Daoy (cell line): ENCODE measurements around the gene CMTM8. TPM values are rescaled to one million over a fixed set of nuclear protein-coding genes. Genes with fewer than 3 reads are reported as not detected.
"Not testable (repeated sequence)": the region's sequence is repeated elsewhere in the genome, so short reads cannot be mapped to it uniquely, and the experiment has no call there.

Experiments used
- DNase-seq: peaks from one replicate; pipeline ENCODE4 v3.0.0-alpha.2; 2015; ENCODE audit warnings: low read depth
- total RNA-seq: library from RNA; depleted of rRNA; stranded (reverse); fragments of >200 nt; shearing (Covaris generic); gene quantifications from 2 replicates; pipeline ENCODE4 v1.2.3, GENCODE V29; 2014

CMTM8 gene
- total RNA-seq, 1 experiment from 2014 or later = 1.1 TPM

DNA sequence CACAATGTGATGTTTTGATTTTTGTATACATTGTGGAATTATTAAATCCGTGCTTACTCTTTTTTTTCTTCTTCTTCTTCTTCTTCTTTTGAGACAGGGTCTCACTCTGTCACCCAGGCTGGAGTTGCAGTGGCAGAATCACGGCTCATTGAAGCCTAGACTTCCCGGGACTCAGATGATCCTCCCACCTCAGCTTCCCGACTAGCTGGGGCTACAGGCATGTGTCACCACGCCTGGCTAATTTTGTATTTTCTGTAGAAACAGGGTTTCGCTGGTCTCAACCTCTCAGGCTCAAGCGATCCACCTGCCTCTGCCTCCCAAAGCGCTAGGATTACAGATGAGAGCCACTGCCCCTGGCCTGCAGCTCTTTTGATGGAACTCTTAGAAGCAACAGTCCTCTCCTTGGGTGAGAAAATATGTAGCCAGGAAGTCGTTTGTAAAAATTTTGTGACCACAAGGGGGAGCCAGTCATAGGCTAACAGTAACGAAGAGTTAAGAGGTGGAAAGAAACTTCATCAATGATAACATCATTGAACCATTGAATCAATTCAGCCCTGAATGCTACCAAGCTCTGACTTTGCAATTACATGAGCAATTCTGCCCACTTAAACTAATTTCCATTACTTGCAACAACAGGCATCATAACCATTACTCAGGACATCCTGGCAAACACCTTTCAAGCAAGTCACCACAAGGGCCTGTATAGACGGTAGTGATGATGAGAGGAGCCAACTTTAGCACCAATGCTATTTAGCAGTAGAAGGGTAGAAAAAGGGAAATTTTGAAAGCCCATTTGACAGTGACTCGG, 136.5 kb downstream of the CMTM8 start:
- DNase-seq = peak; percentile 50

DNA sequence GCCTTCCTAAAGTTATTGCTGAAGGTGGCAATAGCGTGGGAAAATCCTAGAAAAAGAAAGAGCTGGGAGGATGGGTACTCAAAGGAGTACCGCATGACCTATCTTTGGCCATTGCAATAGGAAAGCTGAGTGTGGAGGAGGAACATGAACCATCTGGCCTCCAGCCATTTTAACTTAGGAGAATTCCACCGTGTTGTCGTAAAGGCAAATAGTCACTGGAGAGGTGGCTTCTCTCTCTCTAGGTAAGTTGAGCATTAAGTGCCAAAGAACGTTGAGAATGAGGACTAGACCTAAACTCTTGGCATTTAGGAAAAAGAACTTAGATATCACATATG, 137.1 kb downstream of the CMTM8 start:
- DNase-seq = no peak

DNA sequence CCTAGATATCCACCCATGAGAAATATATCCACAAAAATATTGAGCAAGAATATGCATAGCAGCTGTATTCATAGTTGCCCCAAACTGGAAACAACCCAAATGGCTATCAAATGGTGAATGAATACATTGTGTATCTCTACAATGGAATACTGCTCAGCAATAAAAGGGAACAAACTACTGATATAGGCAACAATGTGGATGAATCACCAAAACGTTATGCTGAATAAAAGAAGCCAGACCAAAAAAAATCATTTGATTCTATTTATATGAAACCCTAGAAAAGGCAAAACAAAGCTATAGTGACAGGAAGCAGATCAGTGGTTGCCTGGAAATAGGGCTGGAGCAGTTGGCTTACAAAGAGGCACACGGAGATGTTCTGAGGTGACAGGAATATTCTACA, 137.6 kb downstream of the CMTM8 start:
- DNase-seq = no peak

DNA sequence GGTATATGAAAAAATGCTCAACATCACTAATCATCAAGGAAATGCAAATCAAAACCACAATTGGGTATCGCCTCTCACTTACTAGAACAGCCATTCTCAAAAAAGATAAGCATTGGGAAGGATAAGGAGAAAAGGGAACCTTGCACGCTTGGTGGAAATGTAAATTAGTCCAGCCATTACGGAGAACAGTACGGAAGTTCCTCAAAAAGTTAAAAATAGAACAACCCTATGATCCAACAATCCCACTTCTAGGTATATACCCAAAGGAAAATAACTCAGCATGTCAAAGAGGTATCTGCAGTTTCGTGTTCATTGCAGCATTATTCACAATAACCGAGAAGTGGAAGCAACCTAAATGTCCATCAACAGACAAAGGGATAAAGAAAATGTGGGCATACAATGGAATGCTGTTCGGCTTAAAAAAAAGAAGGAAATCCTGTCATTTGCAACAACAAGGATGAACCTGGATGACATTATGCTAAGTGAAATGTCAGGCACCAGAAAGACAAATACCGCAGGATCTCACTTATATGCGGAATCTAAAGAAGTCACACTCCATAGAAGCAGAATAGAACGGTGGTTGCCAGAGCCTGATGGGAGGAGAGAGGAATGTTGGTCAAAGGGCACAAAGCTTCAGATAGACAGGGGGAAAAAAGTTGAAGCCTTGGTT, 141.5 kb downstream of the CMTM8 start:
- no peak for DNase-seq

DNA sequence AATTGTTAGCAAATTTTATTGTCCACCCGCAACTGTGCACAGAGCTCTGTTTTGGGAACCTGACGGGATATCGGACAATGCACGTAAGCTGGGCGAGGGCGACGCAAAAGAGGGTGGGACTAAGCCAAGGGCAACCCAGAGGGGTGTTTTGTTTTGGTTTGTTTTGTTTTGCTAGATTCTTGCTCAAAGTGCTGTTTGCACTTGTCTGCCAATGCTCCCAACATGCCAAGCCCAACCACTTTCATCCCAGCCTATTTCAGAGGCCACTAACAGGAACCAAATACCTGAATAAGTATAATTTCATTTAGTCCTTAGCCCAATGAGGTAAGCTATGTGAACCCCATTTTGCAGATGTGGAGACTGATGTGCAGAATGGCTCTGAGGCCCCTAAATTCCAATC, 143.4 kb downstream of the CMTM8 start:
- DNase-seq = no peak

DNA sequence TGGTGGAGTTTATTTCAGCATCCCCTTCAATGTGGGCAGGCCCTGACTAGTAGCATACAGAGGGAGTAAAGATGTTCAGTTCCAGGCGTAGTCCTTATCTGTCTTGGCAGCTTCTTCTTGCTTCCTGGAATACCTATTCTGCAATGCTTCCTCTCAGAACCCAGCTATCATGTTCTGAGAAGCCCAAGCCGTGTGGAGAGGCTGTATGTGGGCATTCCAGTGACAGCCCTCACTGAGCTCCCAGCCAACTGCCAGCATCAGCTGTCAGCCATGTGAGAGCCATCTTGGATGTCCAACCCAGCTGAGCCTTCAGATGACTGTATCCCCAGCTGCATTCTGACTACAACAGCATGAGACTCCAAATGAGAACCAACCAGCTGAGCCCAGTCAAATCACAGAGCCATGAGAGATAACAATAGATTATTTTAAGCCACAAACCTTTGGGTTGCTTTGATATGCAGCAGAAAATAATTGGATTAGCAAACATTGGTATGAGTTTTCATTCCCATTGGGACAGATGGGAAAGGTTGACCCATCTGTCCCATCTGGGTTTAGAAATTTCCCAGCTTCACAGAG, 144.7 kb downstream of the CMTM8 start:
- no peak for DNase-seq

DNA sequence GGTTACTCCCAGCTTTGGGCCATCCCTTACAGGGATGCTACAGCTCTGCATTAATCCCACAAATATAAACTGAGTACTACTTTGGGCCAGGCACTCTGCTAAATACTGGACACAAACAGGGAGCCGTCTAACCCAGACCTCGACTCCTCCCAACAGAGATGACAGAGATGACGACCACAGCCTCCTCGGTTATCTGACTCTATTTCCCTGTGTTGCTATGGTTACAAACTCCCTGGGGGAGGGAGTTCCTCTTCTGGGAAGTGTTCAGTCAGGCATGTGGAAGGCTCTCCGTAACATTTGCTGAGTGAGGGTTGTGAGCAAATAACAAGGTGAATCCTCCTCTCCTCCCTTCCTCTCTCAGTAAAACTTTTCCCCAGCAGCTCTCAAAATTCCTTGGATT, 146.5 kb downstream of the CMTM8 start:
- DNase-seq = peak; percentile 14

DNA sequence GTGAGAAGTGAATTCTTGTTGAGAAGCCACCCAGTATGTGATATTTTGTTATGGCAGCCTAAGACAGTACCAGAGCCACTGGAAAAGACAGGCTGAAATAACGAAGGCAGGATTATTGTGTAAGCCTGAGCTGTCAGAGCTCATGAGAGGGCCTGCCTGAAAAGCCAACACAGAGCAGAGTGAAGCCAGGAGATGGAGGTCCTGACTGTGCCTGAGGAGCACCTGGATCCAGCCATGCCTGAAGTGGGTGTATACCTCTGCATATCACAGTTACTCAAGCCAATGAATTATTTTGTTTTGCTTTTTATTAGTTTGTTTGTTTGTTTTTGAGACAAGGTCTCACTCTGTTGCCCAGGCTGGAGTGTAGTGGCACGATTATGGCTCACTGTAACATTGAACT, 149.0 kb downstream of the CMTM8 start:
- no peak for DNase-seq

DNA sequence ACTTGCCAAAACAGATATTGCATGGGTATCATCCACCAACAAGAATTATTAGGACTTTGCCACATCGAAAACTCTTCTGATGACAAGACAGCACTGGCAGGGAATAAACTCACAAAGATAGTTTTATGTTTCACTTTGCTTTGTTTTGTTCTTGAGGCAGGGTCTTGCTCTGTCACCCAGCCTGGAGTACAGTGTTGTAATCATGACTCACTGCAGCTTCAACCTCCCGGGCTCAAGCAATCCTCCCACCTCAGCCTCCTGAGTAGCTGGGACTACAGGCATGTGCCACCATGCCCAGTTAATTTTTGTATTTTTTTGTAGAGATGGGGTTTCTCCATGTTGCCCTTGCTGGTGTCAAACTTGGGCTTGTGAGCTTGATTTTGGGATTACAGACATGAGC, 151.1 kb downstream of the CMTM8 start:
- DNase-seq = not testable (repeated sequence)

DNA sequence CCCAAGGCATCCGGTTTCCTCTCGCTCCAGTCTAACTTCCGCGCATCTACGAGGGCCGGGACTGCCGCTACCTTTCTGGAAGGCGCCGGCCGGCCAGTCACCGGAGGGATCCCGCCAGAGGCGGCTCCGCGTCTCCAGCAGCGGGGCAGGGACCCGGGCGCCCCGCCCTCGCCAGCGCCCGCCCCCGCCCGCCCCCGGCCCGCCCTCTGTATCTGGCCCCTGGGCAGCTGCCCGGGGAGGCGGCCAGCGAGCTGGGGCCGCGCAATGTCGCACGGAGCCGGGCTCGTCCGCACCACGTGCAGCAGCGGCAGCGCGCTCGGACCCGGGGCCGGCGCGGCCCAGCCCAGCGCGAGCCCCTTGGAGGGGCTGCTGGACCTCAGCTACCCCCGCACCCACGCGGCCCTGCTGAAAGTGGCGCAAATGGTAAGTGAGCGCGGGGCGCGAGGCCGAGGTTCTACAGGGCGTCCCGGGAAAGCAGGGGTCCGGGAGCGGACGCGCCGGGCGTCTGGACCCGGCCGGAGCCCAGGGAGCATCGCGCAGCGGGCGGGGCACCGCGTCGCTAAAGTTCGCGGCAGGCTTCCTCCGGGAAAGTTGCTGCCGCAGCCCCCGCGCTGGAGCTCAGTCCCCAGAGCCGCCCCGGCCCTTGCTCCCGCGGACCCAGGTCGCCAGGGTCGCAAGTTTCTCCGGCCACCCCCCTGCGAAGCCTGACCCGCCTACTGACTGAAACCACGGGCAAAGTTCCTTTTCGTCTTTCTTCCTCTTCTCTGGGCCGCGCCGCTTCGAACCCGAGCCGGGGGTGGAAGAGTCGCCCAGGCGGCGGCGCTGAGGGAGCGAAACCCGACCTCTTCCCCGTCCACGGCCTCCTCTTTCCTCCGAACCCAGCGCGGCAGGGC, 153.4 kb downstream of the CMTM8 start, which contains the start of gene CMTM7:
TSS of gene CMTM7 (plus strand) at position 211 of the 893 bp plus-strand sequence. CDS start at position 265, 54 bp downstream.
- DNase-seq = peak; percentile 74

DNA sequence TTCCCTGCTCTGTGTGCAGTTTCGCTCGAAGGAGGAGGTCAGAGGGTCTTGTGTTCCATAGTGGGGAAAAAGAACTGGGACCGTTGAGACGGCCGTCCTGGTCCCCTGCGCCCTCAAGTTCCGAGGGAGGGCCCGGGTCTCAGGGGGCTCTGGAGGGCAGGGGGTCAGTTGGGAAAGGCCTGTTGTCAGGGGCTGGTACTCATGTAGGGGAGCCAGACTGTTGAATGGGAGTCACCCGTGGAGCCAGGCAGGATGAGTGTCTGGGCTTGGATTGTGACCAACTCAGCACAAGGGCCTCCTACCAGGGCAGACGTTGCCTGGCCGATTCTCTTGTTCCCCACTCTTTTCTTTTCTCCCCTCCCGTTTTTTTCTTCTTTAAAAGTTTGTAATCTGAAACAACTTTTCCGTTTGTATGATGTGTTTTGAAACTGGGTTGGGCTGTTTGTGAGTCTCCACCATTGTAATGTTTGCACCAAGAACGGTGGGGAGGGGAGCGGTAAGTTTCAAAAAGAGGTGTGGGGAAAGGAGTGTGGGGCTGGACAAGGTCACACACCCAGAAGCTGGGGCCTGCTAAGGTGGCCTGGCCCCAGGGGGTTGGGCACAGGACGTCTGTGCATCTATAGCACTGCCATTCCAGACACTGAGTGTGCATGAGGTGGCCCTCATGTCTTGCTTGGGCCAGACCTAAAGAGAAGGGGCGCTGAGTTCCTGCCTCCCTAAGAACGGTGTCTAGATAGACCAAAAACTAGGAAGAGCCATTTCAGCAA, 154.2 kb downstream of the CMTM8 start:
- peak; percentile 73 for DNase-seq

DNA sequence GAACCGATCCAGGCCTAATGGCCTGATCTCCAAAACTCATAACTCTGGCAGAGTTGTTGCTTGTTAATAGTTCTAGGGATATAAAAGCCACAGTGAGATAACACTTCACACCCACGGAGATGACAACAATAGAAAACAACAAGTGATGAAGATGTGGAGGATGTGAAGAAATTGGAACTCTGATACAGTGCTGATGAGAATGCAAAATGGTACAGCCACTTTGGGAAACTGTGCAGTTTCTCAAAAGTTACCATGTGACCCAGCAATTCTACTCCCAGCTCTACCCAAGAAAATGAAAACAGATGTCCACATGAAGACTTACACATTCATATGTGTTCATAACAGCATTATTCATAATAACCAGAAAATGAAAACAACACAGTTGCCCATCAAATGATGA, 157.0 kb downstream of the CMTM8 start:
- no peak for DNase-seq

DNA sequence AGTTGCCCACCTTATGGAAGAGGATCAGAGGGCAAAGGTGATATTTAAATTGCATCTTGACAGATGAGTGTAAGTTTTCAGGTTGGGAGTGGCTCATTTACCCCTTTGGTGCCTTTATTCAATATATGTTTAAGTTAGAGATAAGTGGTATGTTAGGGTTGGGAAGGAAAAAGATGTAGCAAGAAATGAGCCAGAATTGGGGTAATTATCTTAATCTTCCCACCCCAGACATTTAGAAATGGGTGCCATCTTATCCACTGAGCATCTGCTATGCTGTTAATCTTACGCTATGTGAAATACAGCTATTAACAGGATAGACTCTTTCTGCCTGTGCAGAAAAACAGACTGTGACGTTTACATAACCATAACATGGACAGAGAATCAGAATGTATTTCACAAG, 159.5 kb downstream of the CMTM8 start:
- DNase-seq = no peak

DNA sequence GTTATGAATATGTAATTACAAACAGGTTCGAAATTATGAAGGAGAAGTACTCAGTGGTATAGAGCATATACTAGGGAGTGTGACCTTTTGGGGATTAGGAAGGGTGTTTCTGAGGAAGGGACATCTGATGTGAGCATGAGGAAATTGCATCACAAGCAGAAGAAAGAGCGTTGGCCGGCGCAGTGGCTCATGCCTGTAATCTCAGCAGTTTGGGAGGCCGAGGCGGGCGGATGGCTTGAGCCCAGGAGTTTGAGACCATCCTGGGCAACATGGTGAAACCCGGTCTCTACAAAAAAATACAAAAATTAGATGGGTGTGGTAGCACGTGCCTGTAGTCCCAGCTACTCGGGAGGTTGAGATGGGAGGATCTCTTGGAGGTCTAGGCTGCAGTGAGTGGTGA, 160.1 kb downstream of the CMTM8 start:
- no peak for DNase-seq

DNA sequence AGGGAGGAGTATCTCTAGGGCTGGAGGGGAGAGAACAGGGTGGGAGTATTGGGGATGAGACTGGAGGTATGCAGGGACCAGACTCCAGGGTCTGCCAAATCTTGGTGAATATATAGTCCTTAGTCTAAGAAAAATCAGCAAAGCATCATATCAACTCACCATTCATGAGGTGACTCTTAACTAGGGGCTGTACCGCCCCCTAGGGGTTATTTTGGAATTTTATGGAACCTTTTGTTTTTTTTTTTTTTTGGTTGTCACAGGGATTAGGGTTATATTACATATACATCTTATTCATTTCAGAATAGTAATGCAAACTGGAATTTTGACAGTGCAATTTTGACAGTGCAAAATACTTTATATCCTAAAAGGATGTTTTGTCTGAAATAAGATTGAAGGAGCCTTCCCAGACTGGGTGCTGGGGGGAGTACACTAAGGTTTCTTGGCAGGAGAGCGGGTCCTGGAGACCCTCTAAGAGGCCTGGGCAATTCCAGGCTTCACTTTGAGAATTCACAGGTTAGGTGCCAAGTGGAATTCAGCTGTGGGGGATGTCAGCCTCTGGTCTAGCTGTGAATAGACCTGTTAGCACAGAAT, 160.6 kb downstream of the CMTM8 start:
- peak; percentile 28 for DNase-seq

DNA sequence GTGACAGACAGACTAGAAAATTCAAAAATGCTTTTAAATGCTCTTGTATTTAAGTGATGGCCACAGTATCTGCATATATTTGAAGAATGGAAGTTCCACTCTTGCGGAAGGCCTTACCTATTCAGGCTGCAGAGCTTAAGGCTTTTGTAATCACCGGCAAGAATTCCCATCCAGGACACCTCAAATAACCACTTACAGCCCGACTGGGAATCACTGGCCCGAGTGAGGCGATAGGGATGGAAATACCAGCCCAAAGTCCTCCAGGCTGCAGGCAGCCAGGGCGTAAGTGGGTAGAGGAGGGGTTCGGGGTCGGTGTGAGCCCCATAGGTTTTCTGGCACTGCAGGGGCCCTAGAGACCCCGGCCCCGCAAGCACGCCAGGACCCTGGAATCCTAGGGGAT, 162.6 kb downstream of the CMTM8 start:
- no peak for DNase-seq

DNA sequence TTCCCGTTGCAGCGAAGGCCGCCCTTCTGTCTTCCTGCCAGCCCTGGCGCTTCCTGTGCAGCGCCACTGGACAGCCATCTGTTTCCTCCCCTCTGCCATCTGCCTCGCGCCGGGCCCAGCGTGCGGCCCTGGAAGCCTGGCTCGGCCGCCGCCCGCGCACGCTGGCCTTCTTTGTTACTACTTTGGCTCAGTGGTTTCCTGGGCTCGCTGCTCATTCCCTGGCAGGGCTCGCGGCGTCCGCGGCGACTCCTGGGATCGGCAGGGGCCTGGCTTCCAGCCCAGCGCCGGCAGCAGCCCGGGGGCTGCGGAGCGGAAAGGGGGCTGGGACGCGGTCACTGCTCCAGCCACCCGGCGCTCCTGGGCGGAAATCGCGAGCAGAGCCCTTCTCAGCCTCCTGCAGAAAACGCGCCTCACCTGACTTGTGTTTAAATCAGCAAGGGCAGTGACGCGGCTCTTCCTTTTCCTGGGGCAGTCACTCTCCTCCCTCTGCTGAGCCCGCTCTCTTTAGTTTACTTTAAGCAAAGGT, 163.1 kb downstream of the CMTM8 start:
- peak; percentile 73 for DNase-seq

DNA sequence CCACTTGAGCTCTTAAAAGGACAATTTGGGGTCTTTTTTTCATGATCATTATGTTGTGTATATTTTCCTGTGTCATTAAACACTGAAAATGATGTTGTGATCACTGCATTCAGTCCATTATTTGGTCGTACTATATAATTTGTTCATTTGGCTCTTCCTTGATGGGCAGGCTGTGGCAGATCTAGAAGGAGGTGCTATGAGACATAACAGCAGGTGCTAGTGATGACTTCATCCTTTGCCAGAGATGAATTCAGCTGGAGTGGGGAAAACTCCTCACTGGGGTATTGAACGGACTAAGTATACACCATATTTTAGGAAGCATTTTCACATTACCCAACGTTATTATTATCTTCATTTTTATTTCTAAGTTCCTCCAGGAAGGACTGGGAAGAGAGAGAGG, 165.2 kb downstream of the CMTM8 start:
- no peak for DNase-seq

DNA sequence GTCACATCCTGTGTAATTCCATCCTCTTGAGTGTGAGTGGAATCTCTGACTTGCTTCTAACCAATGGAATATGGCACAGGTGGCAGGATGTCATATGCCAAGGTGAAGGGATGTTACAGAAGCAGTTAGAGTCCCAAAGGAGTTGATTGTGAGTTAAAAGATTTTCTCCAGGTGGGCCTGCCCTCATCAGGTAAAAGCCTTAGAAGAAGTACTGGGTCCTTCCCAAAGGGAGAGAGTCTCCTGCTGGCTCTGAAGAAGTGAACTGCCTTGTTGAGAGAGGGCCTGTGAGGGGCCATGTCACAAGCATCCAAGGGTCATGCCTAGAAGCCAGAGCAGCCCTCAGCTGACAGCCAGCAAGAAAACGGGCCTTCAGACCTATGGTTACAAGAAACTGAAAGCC, 166.2 kb downstream of the CMTM8 start:
- DNase-seq = no peak

DNA sequence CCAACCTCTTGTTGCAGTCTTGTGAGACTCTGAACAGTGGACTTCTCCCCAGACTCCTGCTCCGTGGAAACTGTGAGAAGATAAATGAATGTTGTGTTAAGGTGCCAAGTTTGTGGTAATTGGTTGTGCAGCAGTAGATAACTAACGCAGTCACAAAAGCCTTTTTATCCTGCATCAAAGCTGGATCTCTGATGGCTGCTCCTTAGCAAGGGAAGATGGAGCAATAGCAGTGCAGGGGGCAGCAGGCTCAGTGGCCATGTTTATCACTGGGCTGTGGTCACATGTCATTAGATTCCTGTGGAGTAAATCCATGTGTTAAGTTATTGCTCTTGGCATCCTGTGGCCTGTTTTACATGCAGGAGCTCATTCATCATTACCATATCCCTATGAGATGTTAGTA, 166.7 kb downstream of the CMTM8 start:
- DNase-seq = no peak
